ENCODE data around the gene PRKAG2.

DNA sequence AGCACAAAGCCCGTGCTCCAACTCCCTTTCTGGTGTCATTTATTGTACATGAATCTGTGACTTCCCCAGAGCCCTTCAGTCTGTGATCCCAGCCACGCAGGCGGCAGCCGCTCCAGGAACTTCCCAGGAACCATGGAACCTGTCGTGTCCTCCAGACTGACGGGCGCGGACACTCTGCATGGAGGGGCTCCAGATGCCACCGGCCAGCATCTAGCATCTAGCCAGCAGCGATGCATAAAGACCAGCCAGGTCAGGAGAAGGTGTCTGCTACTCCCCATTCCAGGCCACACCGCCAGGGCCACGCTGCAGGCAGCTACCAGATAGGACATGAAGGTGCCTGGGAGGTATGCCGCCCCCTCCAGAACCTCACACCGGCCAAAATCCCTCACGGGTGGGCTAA is 77.4 kb downstream of the PRKAG2 start:
- TF ChIP-seq CTCF (IDR thresholded peaks at IDR 0.05) (no peak), POLR2A (IDR thresholded peaks at IDR 0.05) (no peak)
